ENCODE results near the gene ANO10. TPM values are rescaled to one million over a fixed set of nuclear protein-coding genes. Genes with fewer than 3 reads are reported as not detected.

ANO10 gene
- total RNA-seq, 2 experiments from 2014 or later, result 6.3 to 8.9 TPM

DNA sequence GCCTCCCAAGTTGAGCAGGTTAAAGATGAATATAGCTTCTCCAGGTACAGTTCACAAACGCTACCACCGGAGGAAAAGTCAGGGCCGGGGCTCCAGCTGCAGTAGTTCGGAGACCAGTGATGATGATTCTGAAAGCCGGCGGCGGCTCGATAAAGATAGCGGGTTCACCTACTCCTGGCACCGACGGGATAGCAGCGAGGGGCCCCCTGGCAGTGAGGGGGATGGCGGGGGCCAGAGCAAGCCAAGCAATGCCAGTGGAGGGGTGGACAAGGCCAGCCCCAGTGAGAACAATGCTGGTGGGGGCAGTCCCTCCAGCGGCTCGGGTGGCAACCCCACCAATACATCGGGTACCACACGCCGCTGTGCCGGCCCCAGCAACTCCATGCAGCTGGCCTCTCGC lies 274.0 kb downstream of the ANO10 start:
- Mint-ChIP-seq H3K27ac (peak overlapping the region; percentile 99), H3K27me3 (no peaks in the 10 kb centered on the region), H3K4me3 (peak overlapping the region; percentile 61), H3K36me3 (ENCODE audit: low read depth) (peaks cover 87% of the 10 kb centered on the region), H3K9me3 (peaks cover 24% of the 10 kb centered on the region), H3K4me1 (ENCODE audit: low read depth) (peaks cover 76% of the 10 kb centered on the region)
- intact Hi-C loops (cut with micrococcal nuclease), result loop anchor here (5.0 kb wide), 1 partner anchor 55 kb away; no protein-coding TSS in a partner anchor
- TF ChIP-seq, protein P1, sequence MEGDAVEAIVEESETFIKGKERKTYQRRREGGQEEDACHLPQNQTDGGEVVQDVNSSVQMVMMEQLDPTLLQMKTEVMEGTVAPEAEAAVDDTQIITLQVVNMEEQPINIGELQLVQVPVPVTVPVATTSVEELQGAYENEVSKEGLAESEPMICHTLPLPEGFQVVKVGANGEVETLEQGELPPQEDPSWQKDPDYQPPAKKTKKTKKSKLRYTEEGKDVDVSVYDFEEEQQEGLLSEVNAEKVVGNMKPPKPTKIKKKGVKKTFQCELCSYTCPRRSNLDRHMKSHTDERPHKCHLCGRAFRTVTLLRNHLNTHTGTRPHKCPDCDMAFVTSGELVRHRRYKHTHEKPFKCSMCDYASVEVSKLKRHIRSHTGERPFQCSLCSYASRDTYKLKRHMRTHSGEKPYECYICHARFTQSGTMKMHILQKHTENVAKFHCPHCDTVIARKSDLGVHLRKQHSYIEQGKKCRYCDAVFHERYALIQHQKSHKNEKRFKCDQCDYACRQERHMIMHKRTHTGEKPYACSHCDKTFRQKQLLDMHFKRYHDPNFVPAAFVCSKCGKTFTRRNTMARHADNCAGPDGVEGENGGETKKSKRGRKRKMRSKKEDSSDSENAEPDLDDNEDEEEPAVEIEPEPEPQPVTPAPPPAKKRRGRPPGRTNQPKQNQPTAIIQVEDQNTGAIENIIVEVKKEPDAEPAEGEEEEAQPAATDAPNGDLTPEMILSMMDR (IDR thresholded peaks at IDR 0.05), result no peak
- ATAC-seq (no peak), DNase-seq (no peak)
- ChIA-PET CTCF (interaction anchor here (0.9 to 1.5 kb wide), 4 partner anchors 9 to 226 kb away, joined by 3 to 4 read pairs (median 3); no protein-coding TSS in a partner anchor), POLR2A (interaction anchor here (0.9 to 2.4 kb wide), 4 partner anchors 22 to 49 kb away, joined by 3 to 8 read pairs (median 3); no protein-coding TSS in a partner anchor)

DNA sequence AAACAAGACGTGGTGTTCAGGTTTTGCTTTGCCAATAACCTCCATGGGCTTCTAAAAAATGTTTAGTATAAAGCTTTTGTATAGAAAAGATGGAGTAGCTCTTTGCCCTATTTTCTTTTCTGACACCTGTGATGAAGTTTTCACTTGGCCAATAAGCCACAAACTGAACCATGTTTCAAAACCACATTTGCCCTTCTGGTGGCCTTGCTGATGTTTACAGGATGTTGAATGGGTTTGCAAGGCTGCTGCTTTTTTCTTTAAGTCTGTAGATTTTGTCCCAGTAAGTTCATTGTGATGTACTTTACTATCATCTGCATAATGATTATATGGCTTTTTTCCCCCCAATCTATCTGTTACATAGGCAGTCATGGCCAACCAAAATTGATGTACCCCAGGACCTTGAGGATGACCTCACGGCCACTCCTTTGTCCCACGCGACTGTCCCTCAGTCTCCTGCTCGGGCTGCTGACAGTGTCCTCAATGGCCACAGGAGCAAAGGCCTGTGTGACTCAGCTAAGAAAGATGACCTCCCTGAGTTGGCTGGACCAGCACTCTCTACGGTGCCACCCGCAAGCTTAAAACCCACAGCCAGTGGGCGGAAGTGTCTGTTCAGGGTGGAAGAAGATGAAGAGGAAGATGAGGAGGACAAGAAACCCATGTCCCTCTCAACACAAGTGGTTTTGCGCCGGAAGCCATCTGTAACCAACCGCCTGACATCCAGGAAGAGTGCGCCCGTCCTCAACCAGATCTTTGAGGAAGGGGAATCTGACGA lies 274.6 kb downstream of the ANO10 start:
- H3K27ac Mint-ChIP-seq, result peak overlapping the region; percentile 99
- CTCF ChIA-PET, result interaction anchor here (0.7 to 1.9 kb wide), 14 partner anchors 8 to 386 kb away, joined by 3 to 8 read pairs (median 3); no protein-coding TSS in a partner anchor

DNA sequence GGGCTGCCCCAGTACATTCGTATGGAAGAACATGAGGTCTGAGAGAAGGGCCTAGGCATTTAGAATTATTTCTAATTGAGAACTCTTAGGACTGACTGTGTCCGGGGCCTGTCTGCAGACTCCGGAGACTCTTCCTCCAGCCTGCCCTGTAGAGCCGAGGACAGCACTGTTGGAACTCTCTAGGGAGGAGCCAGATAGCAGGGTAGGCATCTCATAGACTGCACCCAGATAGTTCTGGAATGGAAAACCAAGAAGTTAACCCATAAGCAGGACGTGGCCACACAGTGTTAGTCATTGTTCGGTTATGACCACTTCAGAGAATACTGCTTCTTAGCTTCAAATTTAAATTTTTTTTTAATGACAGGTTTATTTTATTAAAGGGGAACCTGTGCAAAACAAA lies 275.9 kb downstream of the ANO10 start:
- intact Hi-C loops (cut with micrococcal nuclease), result loop anchor here (5.0 kb wide), 1 partner anchor 54 kb away; no protein-coding TSS in a partner anchor
- Mint-ChIP-seq H3K9me3 (peaks cover 7% of the 10 kb centered on the region), H3K4me1 (ENCODE audit: low read depth) (peaks cover 79% of the 10 kb centered on the region), H3K36me3 (ENCODE audit: low read depth) (peaks cover 82% of the 10 kb centered on the region), H3K27me3 (no peaks in the 10 kb centered on the region), H3K27ac (peak overlapping the region; percentile 99), H3K4me3 (no peak overlapping the region)
- ATAC-seq (peak; percentile 70), DNase-seq (peak; percentile 69)
- POLR2A ChIA-PET, result interaction anchor here (1.0 to 2.4 kb wide), 7 partner anchors 12 to 54 kb away, joined by 3 to 8 read pairs (median 4); no protein-coding TSS in a partner anchor
- TF ChIP-seq, protein P1 (IDR thresholded peaks at IDR 0.05), result no peak
- CTCF ChIA-PET, result interaction anchor here (0.9 to 2.5 kb wide), 8 partner anchors 10 to 184 kb away, joined by 3 to 12 read pairs (median 4); no protein-coding TSS in a partner anchor

More for the DNA sequence above, 274.6 kb downstream of the ANO10 start:
- peaks cover 88% of the 10 kb centered on the region for H3K36me3 Mint-ChIP-seq (ENCODE audit: low read depth)
- no peaks in the 10 kb centered on the region for H3K27me3 Mint-ChIP-seq
- intact Hi-C loops (cut with micrococcal nuclease), result loop anchor here (5.0 kb wide), 1 partner anchor 55 kb away; no protein-coding TSS in a partner anchor
- peak overlapping the region; percentile 61 for H3K4me3 Mint-ChIP-seq
- H3K9me3 Mint-ChIP-seq, result peaks cover 19% of the 10 kb centered on the region
- TF ChIP-seq, protein P1 (IDR thresholded peaks at IDR 0.05), result no peak
- H3K4me1 Mint-ChIP-seq (ENCODE audit: low read depth), result peaks cover 81% of the 10 kb centered on the region
- ATAC-seq (peak; percentile 58), DNase-seq (peak; percentile 76)
- POLR2A ChIA-PET, result interaction anchor here (0.8 to 2.4 kb wide), 6 partner anchors 10 to 49 kb away, joined by 3 to 8 read pairs (median 4); no protein-coding TSS in a partner anchor

DNA sequence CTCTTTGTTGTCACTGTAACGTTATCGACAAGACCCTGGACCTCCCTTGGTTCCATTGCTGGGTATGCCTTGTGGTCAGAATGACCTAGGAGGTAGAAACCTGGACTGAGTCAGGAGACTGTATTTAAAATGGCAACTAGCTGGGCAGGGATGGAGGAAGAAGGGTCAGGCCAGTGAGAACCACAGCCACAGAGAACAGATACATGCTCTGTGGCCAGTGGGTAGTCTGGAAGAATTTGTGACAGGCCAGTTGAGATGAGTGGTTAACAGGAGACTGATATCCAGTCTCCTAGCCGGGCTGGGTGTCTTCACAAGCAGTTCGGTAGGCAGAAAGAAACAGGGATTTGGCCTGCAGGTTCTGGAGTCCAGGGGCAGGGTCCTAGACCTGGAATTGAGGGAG lies 276.6 kb downstream of the ANO10 start:
- TF ChIP-seq, protein P1 (IDR thresholded peaks at IDR 0.05), result no peak
- peaks cover 8% of the 10 kb centered on the region for H3K9me3 Mint-ChIP-seq
- POLR2A ChIA-PET, result interaction anchor here (1.2 to 1.6 kb wide), 2 partner anchors 31 to 54 kb away, joined by 3 to 4 read pairs; no protein-coding TSS in a partner anchor
- no peak overlapping the region for H3K4me3 Mint-ChIP-seq
- peaks cover 83% of the 10 kb centered on the region for H3K36me3 Mint-ChIP-seq (ENCODE audit: low read depth)
- CTCF ChIA-PET, result interaction anchor here (1.6 to 2.5 kb wide), 3 partner anchors 11 to 121 kb away, joined by 5 to 12 read pairs (median 7); no protein-coding TSS in a partner anchor
- ATAC-seq (no peak), DNase-seq (no peak)
- intact Hi-C loops (cut with micrococcal nuclease), result loop anchor here (5.0 kb wide), 1 partner anchor 53 kb away; no protein-coding TSS in a partner anchor
- H3K27me3 Mint-ChIP-seq, result no peaks in the 10 kb centered on the region
- peaks cover 81% of the 10 kb centered on the region for H3K4me1 Mint-ChIP-seq (ENCODE audit: low read depth)
- peak overlapping the region; percentile 99 for H3K27ac Mint-ChIP-seq

Data from activated CD8-positive, alpha-beta T cell treated with anti-CD3 and anti-CD28 coated beads for 36 hours (primary cell).